HG02623 (cell line): ENCODE results near the gene HAPLN2.
"Not testable (repeated sequence)": the region's sequence is repeated elsewhere in the genome, so short reads cannot be mapped to it uniquely, and the experiment has no call there.

Source experiments
- ATAC-seq: cut with Tn5 transposase; IDR thresholded peaks from one replicate; pipeline ENCODE4 v1.9.1; 2021; ENCODE audit warnings: moderate library complexity; ENCODE audit not compliant: unreplicated experiment

Gene HAPLN2

DNA sequence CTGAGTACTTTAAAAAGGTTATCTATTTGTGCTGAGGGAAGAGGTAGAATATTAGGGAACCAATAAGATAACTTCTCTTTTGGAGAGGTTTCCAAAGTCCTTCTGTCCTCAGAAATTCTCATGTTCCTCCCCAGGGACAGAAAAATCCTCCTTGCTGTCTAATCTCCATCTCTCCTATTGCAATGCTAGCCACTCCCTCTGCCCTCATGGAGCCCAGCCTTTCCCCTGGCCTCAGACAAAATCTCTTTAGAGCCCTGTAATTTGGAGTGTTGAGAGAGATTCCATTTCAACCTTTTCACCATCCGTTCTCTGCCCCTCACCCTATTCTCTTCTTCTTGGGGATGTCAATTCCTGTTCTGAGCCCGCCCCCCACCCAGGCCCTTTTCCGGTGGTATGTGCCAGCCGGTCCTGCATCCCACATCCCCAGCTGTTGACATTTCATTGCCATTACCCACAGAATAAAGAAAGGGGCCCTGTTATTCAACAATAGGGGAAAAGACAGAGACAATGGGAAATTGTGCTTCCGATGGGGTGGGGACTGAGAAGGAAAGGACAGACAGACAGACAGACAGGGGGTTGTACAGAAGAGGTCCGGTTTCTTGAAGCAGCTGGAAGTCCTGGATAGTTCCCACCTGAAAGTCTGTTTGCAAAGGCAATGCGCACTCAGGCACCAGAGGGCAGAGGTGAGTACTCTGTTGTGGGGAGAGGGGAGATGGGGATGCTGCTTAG is at the start of gene HAPLN2:
TSS of gene HAPLN2 (plus strand) at position 563 of the 729 bp plus-strand sequence. CDS start 4,076 bp downstream, outside the sequence.
- ATAC-seq: no peak

DNA sequence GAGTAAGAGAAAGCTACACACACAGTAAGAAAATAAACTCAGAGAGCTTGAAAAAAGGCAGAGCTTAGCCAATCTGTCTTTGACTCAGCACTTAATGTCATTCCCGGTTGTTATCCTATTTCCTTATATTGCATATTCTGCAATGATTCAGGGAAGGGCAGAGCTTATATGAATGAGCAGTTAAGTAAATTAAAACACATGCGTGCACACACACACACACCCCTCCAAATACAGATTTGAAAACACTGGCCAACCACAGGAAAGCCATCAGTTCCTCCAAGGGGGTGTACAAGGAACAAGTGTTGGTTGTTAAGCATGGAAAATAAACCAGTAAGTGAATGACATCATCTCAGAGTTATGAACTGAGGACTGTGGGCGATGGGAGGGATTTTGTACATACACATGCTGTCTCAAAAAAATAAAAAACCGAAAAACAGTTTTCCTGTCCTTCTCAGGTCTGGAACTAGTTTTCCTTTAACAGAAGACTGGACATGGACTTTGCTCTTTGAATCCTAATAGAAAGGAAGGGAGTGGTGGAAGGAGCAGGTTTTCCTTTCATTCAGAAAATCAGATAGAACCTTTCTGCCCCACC is 47.9 kb upstream of the HAPLN2 start:
- ATAC-seq: no peak

DNA sequence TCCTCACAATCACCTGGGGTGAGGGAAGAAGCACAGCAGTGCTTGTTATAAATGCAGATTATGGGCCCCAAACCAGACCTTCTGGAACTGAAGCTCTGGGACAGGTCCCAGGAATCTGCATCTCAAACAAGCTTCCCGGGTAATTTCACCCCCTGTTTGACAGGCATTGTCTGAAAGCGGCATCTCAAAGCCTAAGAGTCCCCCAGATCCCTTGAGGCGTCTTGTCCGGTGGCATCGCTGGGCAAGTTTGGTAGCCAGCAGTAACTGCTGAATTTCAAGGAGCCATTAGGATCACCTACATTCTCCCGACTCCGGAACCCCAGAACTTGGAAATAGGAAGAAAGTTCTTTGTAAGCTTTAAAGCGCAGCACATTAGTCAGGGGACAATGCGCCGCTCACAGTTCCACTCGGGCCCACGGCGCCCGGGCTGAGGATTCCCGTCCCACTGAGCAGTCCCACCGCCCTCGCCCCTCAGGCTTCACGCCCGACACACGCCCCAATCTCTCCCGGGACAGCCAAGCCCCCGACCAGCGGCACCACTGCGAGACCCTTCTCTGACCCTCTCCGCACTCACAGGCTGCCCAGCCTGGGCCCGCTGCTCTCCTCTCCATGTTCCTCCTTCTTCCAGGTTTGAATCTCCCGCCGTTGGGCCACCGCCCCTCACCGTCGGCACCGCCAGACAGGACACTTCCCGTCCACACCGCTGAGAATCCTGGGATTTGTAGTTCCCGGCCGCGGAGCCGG is 47.1 kb upstream of the HAPLN2 start, which contains the start of gene IQGAP3:
TSS of gene IQGAP3 (minus strand) at position 647 of the 744 bp plus-strand sequence. CDS start at position 611, 36 bp downstream.
- no peak for ATAC-seq

DNA sequence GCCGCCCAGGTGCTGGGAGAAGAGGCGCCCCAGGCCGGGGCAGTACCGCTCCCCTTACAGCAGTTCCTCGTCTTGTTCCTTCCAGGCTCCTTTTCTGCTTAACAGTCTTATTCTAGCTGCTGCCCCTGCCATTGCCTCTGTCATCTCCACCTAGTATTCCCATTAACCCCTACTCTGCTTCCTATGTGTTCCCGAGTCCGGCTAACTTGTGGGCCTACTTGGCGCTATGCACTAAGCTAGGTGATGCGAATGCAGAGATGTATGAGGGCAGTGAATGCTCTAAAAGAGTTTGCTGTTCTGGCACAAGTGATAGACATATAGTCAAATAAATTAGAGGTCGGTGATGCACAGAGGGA is 46.6 kb upstream of the HAPLN2 start:
- ATAC-seq: no peak

DNA sequence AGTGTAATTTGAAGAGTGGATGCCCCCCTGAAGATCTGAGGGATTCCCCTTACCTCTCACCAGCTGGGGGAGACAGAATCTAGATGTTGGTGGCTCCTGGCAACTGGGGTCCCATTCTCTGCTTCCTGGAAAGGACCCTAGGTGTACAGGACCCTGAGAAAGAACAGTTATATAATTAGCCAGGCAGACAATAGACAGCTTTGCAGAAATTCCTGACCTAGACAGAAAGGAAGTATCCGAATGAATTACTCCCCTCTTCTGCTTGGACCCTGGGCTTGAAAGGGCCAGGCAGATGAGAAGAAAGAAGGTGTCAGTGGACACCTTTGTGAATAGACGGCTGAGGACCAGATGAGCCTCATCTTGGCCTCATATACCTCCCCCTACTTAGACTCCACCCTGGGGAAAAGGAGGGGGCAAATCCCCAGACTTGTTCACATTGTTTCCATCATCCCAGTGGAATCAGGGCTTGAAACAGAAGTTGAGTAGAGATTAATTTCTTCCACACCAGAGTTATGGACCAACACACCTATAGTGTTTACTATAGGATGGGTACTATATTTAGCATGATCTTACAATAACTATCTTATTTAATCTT is 45.1 kb upstream of the HAPLN2 start:
- ATAC-seq: no peak

DNA sequence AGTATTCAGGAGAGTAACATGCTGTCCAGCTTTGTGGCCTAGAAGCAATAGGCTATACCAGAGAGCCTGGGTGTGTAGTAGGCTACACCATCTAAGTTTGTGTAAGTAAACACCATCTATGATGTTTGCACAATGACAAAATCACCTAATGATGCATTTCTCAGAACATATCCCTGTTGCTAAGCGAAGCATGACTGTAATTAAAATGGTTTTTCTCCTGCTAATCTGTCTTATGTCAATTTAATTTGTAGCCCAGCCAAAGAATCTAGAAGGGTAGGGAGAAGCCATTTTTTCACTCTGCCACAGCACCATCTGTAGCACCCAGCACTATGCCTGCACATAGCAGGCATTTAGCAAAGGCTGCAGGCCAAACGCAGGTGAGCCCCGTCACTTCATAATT is 41.7 kb upstream of the HAPLN2 start:
- no peak for ATAC-seq

DNA sequence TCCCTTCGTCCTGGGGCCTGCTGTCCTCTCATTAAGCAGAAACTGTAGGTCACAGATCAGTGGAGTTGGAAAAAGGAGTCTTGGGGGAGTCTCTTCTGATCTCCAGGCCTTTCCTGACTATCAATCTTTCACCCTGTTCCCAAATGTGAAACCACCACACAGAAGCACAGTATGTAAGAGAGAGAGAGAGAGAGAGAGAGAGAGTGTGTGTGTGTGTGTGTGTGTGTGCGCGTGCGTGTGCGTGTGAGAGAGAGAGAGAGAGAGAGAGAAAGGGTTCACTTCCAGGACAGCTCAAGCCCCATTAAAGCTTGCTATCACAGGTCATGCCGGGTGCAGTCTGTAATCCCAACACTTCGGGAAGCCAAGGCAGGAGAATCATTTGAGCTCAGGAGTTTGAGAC is 41.2 kb upstream of the HAPLN2 start:
- no peak for ATAC-seq

DNA sequence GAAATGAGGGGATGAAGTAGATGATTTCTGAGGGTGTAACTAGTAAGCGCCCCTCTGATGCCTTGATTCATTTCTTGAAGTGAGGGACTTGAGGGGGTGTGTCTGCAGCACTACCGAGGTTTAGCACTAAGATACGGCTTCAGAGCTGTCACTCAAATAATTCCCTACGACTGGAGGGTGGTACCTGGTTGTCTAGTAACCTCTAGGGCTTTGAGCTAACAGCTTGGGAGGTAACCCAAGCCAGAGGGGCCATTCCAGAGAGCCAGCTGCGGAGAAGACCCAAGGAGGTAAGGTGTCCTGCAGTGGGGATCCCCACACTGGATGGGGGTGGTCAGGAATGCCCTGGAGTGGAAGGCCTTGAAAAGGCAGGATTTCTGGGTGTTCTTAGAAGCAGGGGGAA is 39.7 kb upstream of the HAPLN2 start, which contains the start of gene TTC24:
TSS of gene TTC24 (plus strand) at position 252 of the 400 bp plus-strand sequence. CDS start 1,642 bp downstream, outside the sequence.
- no peak for ATAC-seq

DNA sequence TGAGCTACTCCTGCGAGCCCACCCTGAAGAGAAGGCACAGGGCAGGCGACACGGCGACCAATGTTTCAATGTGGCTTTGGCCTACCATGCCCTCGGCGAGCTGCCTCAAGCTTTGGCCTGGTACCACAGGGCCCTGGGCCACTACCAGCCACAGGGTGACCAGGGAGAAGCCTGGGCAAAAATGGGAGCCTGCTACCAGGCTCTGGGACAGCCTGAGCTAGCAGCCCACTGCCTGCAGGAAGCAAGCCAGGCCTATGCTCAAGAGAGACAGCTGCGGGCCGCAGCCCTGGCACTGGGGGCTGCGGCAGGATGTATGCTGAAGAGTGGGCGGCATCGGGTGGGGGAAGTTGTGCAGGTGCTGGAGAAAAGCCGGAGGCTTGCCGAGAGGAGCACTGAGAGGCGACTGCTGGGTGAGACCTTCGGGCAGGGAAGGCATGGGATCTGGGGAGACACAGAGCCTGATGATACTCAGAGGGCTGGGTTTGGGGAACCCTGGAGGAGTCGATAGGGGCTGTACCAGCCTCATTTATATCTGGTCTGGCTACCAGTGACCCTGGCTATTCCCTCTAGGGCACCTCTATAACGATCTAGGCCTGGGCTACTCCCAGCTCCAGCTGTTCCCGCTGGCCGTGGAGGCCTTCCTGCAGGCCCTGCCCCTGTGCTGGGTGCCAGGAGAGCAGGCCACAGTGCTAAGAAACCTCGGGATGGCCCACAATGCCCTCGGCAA is 37.4 kb upstream of the HAPLN2 start:
- no peak for ATAC-seq

DNA sequence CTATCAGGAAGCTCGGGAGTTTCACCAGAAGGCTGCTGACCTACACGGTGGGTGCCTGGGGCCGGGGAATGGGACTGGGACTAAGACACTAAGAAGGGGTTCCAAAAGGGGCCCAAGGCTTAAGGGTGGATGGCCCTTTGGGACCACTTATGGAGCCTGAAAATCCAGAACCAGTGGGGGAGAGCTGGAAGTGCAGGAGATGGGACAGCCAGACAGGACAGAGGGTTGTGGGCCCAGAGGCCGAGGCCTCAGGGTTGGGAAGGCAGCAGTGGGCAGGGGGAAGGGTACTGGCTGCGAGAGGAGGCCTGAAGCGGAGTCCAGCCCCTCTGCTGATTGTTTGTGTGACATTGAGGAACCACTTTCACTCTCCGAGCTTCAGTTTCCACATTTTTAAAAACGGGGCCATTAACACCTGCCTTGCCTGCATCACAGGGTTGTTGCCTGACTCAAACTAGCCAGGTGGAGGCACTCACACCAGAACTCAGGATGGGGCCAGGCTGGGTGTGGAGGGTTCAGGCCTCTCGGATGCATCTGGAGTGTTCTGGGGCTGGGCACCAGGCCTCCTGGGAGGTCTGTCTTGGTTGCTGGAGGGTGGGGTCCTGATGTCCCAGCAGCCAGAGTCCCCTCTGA is 36.7 kb upstream of the HAPLN2 start:
- ATAC-seq: no peak

DNA sequence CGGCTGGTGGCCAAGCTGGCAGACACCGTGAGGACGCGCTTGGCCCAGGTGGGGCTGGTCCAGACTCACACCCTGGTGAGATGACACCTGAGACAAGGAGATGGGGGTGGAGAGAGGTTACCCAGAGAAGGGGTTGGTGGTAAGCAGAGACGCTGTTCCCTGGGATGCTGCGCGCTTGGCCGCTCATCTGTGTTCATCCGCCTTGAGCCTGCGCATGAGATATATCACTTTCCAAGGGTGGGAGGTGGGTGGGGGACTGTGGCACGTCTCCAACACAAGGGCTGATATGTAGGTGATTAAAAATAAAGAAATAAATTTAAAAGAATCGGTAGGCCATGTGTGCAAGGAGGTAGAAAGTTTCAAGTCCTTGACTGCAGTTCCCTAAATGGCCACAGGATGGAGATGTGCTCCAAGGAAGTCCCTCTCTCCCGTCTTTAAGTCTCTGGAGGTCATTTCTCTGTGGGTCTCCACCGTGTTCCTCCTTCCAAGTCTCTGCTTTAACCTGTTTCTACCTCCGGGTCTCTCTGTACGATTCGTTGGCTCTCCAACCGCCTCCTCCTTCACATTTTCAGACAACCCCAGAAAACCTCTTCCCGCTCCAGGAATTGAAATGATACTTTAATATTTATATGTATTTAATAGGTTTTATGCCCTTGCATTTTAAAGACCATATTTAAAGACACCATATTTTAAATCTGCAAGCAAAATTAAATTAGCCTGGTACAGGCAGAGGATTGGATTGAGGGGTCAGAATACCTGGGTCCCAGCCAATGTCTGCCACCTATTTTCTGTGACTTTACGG is 35.2 kb upstream of the HAPLN2 start:
- ATAC-seq: no peak

DNA sequence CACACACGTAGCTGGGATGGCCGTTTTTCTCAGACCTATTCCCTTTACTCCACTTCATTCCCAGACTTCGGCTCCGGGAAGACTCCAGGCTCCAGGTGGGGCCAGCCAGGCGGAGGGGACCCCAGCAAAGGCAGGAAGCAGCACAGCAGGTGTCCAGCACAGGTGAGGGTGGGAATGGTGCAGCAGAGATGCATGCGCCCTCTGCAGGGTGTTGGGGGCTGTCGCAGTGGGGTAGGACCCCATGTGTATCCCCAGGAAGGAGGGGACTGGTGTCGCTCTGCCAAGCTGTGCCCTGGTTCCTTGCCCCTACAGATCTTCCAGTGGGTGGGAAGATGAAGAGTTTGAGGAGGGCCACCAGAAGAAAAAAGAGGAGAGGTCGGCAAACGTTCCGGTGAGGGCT is 34.4 kb upstream of the HAPLN2 start:
- no peak for ATAC-seq

DNA sequence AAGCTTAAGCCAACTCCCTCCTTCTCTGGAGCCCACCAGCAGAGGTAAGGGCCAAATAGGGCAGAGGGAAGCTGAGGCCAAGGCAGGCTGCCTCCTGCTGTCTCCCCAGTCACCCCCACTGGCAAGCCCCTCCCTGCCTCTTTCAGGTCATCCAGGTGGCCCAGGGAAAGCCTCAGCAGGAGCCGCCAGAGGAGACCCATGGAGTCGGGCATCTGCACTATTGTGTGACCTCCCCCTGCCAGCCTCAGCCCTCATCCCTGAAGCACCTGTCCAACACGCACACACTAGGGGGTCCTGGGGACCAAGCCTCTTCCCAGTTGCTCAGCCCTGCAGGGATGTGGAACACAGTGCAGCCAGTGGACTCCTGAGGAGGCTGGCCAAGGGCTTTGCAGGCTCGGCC is 32.9 kb upstream of the HAPLN2 start:
- no peak for ATAC-seq

DNA sequence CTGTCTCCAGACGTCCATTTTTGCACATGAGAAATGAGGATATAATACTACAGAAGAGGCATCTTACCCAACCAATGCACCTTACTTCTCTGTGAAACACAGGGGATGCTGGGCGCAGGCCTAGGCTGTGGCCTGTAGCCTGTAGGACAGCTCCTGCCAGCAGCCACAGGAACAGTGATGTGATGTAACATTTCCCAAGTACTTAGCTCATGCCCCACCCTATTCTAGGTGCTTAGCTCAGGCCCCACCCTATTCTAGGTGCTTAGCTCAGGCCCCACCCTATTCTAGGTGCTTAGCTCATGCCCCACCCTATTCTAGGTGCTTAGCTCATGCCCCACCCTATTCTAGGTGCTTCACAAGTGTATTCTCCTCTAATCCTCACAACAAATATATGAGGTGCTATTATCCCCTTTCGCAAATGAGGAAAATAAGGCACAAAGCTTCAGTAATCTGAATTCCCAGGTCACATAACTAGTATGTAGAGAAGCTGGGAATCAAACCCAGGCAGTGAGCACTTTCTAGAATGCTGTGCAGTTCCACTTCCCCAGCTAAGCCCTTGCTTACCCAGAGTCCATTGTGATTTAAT is 32.2 kb upstream of the HAPLN2 start:
- ATAC-seq: no peak

DNA sequence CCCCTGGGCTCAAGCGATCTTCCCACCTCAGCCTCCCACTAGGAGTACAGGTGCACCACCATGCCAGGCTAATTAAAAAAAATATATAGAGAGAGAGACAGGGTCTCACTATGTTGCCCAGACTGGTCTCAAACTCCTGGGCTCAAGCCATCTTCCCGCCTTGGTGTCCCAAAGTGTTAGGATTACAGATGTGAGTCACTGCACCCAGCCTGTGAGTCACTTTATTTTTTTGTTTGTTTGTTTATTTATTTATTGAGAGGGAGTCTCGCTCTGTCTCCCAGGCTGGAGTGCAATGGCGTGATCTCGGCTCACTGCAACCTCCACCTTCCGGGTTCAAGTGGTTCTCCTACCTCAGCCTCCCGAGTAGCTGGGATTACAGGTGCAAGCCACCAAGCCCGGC is 31.3 kb upstream of the HAPLN2 start:
- not testable (repeated sequence) for ATAC-seq

DNA sequence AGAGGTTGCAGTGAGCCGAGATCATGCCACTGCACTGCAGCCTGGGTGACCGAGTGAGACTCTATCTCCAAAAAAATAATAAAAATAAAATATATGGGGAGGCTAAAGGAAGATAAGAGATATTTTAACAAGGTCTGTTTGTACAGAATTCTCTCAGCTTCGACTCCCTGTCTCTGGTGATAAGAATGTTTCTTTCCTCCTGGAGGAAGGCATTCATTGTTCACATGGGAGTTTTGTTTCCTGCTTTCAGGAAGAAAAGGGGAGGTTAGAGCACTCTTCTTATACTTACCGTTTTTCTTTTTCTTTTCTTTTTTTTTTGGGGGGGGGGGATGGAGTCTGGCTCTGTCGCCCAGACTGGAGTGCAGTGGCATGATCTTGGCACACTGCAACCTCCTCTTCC is 29.7 kb upstream of the HAPLN2 start:
- ATAC-seq: no peak

DNA sequence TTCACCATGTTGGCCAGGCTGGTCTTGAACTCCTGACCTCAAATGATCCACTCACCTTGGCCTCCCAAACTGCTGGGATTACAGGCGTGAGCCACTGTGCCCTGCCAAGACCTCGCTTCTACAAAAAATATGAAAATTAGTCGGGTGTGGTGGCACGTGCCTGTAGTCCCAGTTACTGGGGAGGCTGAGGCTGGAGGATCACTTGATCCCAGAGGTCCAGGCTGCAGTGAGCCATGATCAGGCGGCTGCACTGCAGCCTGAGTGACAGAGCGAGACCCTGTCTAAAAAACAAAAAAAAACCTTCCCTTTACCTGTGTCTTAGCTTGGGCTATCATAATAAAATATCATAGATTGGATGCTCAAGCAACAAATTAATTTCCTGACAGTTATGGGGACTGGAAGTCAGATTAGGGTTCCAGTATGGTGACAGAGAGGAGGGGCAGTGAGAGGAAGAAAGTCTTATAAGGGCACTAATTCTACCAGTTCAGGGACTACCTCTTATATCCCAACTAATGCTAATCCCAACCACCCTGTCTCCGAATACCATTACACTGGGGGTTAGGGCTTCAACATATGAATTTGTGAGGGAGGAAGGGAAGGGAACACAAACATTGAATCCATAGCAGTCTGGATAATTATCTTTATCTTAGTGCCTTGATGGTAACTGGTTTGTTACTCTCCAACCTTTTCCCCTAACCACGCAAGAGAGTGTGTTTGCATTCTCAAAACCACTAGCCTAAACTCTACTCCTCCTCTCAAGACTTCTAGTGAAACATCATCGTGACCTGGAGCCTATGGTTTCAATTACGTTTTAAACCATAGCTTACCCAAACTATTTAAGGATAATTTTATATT is 28.7 kb upstream of the HAPLN2 start:
- no peak for ATAC-seq

DNA sequence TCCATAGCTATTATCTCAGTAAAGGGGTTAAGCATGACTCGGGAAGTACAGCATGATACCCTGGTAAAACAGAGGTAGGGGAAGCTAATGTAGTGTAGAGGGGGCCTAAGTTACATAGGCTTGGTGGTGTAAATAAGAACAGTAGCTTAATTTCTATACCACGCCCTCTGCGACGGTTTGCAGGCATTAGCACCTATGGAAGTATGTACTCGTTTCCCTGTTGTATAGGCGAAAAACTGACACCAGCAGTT is 28.1 kb upstream of the HAPLN2 start:
- no peak for ATAC-seq
